ENCODE data around the gene CLEC4F.
"Not testable (repeated sequence)": the region's sequence is repeated elsewhere in the genome, so short reads cannot be mapped to it uniquely, and the experiment has no call there.

The CLEC4F gene

GRCh38 chr2:70807102-70807827 is 13.1 kb downstream of the CLEC4F start:
- no peak overlapping the region for H3K27ac ChIP-seq
- TF ChIP-seq ZFX (IDR thresholded peaks at IDR 0.05), result no peak
- TF ChIP-seq CTCF (conservative IDR thresholded peaks at IDR 0.05), result no peak

- TF ChIP-seq CTCF (conservative IDR thresholded peaks at IDR 0.05) (no peak), ZFX (IDR thresholded peaks at IDR 0.05) (no peak)
- H3K27ac ChIP-seq, result no peak overlapping the region
These were observed 13.8 kb downstream of the CLEC4F start for GRCh38 chr2:70806620-70807019.

GRCh38 chr2:70806013-70806412 is 14.4 kb downstream of the CLEC4F start:
- no peak overlapping the region for H3K27ac ChIP-seq
- no peak for TF ChIP-seq ZFX (IDR thresholded peaks at IDR 0.05)
- TF ChIP-seq CTCF (conservative IDR thresholded peaks at IDR 0.05), result no peak

GRCh38 chr2:70801607-70802263 is 18.7 kb downstream of the CLEC4F start:
- H3K27ac ChIP-seq, result no peak overlapping the region
- TF ChIP-seq ZFX (IDR thresholded peaks at IDR 0.05), result no peak
- no peak for TF ChIP-seq CTCF (conservative IDR thresholded peaks at IDR 0.05)

GRCh38 chr2:70799706-70800105 is 20.7 kb downstream of the CLEC4F start:
- TF ChIP-seq CTCF (conservative IDR thresholded peaks at IDR 0.05), result no peak
- no peak for TF ChIP-seq ZFX (IDR thresholded peaks at IDR 0.05)
- H3K27ac ChIP-seq, result no peak overlapping the region

GRCh38 chr2:70797996-70798395 is 22.4 kb downstream of the CLEC4F start:
- not testable (repeated sequence) for H3K27ac ChIP-seq

GRCh38 chr2:70797506-70797905 is 22.9 kb downstream of the CLEC4F start:
- H3K27ac ChIP-seq, result no peak overlapping the region
- TF ChIP-seq CTCF (conservative IDR thresholded peaks at IDR 0.05) (no peak), ZFX (IDR thresholded peaks at IDR 0.05) (no peak)

- no peak for TF ChIP-seq CTCF (conservative IDR thresholded peaks at IDR 0.05)
- no peak for TF ChIP-seq ZFX (IDR thresholded peaks at IDR 0.05)
- H3K27ac ChIP-seq, result no peak overlapping the region
These were observed 24.1 kb downstream of the CLEC4F start for GRCh38 chr2:70796262-70796661.

All from C4-2B (cell line).